MM.1S (cell line): Measurements from ENCODE around the gene CFAP99.

Source experiments
- CTCF ChIP-seq: fragments of 300-600 bp; sonication (generic); IDR thresholded peaks from 2 replicates; pipeline ENCODE4 v1.5.1; 2016; ENCODE audit warnings: antibody characterized with exemption, low read length, mixed read lengths
- EZH2phosphoT487 ChIP-seq: fragments of 300-600 bp; sonication (generic); IDR thresholded peaks from 2 replicates; pipeline ENCODE4 v1.6.1; 2018; ENCODE audit warnings: antibody characterized with exemption, low read length

GRCh38 chr4:2384245-2384644 is 34.5 kb upstream of the CFAP99 start:
- TF ChIP-seq CTCF (no peak), EZH2phosphoT487 (no peak)
